B cell (primary cell): ENCODE measurements around the gene TRAPPC2B. TPM values are rescaled to one million over a fixed set of nuclear protein-coding genes. Genes with fewer than 3 reads are reported as not detected.

ENCODE experiments used
- ATAC-seq: fragments of 200-7000 bp; cut with Tn5 transposase; one replicate; pipeline ENCODE4 v1.10.0; 2021; ENCODE audit warnings: low read depth, mild to moderate bottlenecking, moderate number of reproducible peaks, moderate library complexity
- CTCF ChIA-PET: fragments of 350-600 bp; sonication (Branson Sonifier 250); formaldehyde crosslinking; loops from one replicate; lab custom pipeline; 2021; ENCODE audit warnings: antibody characterized with exemption, inconsistent platforms; lab: Charles Lee
- POLR2A ChIA-PET: fragments of 350-600 bp; sonication (Branson Sonifier 250); formaldehyde crosslinking; loops from one replicate; lab custom pipeline; 2021; ENCODE audit warnings: antibody characterized with exemption; lab: Charles Lee
- DNase-seq: peaks from one replicate; pipeline ENCODE4 v3.0.0; 2013
- H2AFZ ChIP-seq: 2 replicates; pipeline ENCODE4 v1.6.1; 2012; ENCODE audit warnings: mild to moderate bottlenecking, low read depth, low read length; ENCODE audit not compliant: insufficient read depth, poor library complexity, severe bottlenecking
- H3K27ac ChIP-seq, 2 donors: 1 replicate in 1 of 2; 2 replicates in 1 of 2; pipeline ENCODE4 v1.5.1; 2012 to 2013; ENCODE audit warnings: low read length in 2 of 2, mild to moderate bottlenecking in 2 of 2, moderate library complexity in 1 of 2
- H3K27me3 ChIP-seq, 4 experiments: fragments of 200-600 bp in 1 of 4; sonication (generic) in 1 of 4; replicated peaks in 1 of 4; 1 replicate in 2 of 4; 2 replicates in 2 of 4; pipeline versions ENCODE4 v1.6.1 to v1.7.0; 2013 to 2016; ENCODE audit warnings: low read length in 3 of 4, mild to moderate bottlenecking in 2 of 4, mixed read lengths in 1 of 4, moderate library complexity in 1 of 4; ENCODE audit not compliant: insufficient read depth in 4 of 4, control insufficient read depth in 3 of 4; ENCODE audit errors: control extremely low read depth in 1 of 4
- H3K36me3 ChIP-seq, 2 experiments: replicated peaks in 1 of 2; 1 replicate in 1 of 2; 2 replicates in 1 of 2; pipeline versions ENCODE4 v1.6.1 to v1.7.1; 2013; ENCODE audit warnings: low read length in 1 of 2; ENCODE audit not compliant: insufficient read depth in 2 of 2, control insufficient read depth in 1 of 2; ENCODE audit errors: control extremely low read depth in 1 of 2, extremely low read depth in 1 of 2
- H3K4me1 ChIP-seq, 2 donors: fragments of 200-600 bp in 1 of 2; sonication (generic) in 1 of 2; 1 replicate in 1 of 2; 2 replicates in 1 of 2; pipeline versions ENCODE4 v1.5.1 to v1.6.1; 2013 to 2017; ENCODE audit warnings: low read length in 2 of 2; ENCODE audit not compliant: control insufficient read depth in 2 of 2, insufficient read depth in 2 of 2
- H3K4me2 ChIP-seq: replicated peaks from 2 replicates; pipeline ENCODE3; 2012; ENCODE audit warnings: mild to moderate bottlenecking, low read depth, low read length; ENCODE audit not compliant: poor library complexity, severe bottlenecking
- H3K4me3 ChIP-seq, 5 experiments: fragments of 200-600 bp in 1 of 5; sonication (generic) in 1 of 5; 1 replicate in 3 of 5; 2 replicates in 2 of 5; pipeline versions ENCODE4 v1.5.1 to v1.7.0; 2011 to 2016; ENCODE audit warnings: low read length in 4 of 5, mild to moderate bottlenecking in 4 of 5, low read depth in 2 of 5, control low read depth in 1 of 5, moderate library complexity in 1 of 5; ENCODE audit not compliant: insufficient read depth in 1 of 5; ENCODE audit errors: control extremely low read depth in 1 of 5, extremely low read depth in 1 of 5
- H3K79me2 ChIP-seq: fragments of 200-600 bp; sonication (generic); one replicate; pipeline ENCODE4 v1.6.0; 2016; ENCODE audit warnings: low read length; ENCODE audit not compliant: control insufficient read depth, insufficient read depth
- H3K9ac ChIP-seq: fragments of 200-600 bp; sonication (generic); 2 replicates; pipeline ENCODE4 v1.6.1; 2017; ENCODE audit warnings: mild to moderate bottlenecking, low read length, moderate library complexity
- H3K9me3 ChIP-seq, 3 donors: one replicate each; pipeline versions ENCODE4 v1.6.1 to v1.7.1; 2013; ENCODE audit warnings: low read length in 2 of 3; ENCODE audit not compliant: control insufficient read depth in 2 of 3, insufficient read depth in 1 of 3; ENCODE audit errors: control extremely low read depth in 1 of 3
- H4K20me1 ChIP-seq: 2 replicates; pipeline ENCODE4 v1.6.0; 2012; ENCODE audit warnings: mild to moderate bottlenecking, low read length; ENCODE audit not compliant: insufficient read depth, control insufficient read depth, poor library complexity, severe bottlenecking
- H3K27ac Mint-ChIP-seq: one replicate; pipeline ENCODE4 v1.8.0; 2021; ENCODE audit warnings: mixed read lengths
- H3K27me3 Mint-ChIP-seq: one replicate; pipeline ENCODE4 v1.8.0; 2021; ENCODE audit warnings: mixed read lengths
- H3K4me1 Mint-ChIP-seq: one replicate; pipeline ENCODE4 v1.8.0; 2021; ENCODE audit warnings: mixed read lengths
- H3K4me3 Mint-ChIP-seq: one replicate; pipeline ENCODE4 v1.8.0; 2021; ENCODE audit warnings: mixed read lengths
- H3K9me3 Mint-ChIP-seq: one replicate; pipeline ENCODE4 v1.8.0; 2022; ENCODE audit warnings: mixed read lengths; ENCODE audit not compliant: insufficient read depth
- EZH2 ChIP-seq: IDR thresholded peaks from 2 replicates; pipeline ENCODE4 v1.6.1; 2012; ENCODE audit warnings: borderline replicate concordance, low read depth, mild to moderate bottlenecking, moderate library complexity, low read length; ENCODE audit not compliant: insufficient read depth, poor library complexity, severe bottlenecking
- WGBS: methylation state at CpG from one replicate; pipeline ENCODE4 v1.1.5; 2013; ENCODE audit warnings: missing lambda C conversion rate; ENCODE audit not compliant: insufficient coverage; 5-methylcytosine and 5-hydroxymethylcytosine counted together
- intact Hi-C: fragments of 100-400 bp; cut with micrococcal nuclease; formaldehyde crosslinking; loops from one replicate; pipeline ENCODE4 v1.10.0; 2022
- polyA plus RNA-seq: library from polyadenylated mRNA; depleted of rRNA; stranded (reverse); fragments of >200 nt; gene quantifications from 2 replicates; pipeline ENCODE4 v1.2.3, GENCODE V29; 2012
- total RNA-seq, 2 donors: library from RNA; stranded (reverse); fragments of 120-200 nt in 1 of 2; gene quantifications; 1 replicate in 1 of 2; 2 replicates in 1 of 2; pipeline versions ENCODE4 v1.2.3 to v1.2.4, GENCODE V29; 2013 to 2022
- TF ChIP-seq, protein P1 (sequence below): fragments of 200-600 bp; IDR thresholded peaks from one replicate; pipeline ENCODE4 v1.8.0; 2022; ENCODE audit warnings: antibody characterized with exemption, mild to moderate bottlenecking

The TRAPPC2B gene
- total and polyA plus RNA-seq, 2 donors (not counting 1 experiment from before 2014, with no cell fraction given): 9.6 to 29.2 TPM

DNA sequence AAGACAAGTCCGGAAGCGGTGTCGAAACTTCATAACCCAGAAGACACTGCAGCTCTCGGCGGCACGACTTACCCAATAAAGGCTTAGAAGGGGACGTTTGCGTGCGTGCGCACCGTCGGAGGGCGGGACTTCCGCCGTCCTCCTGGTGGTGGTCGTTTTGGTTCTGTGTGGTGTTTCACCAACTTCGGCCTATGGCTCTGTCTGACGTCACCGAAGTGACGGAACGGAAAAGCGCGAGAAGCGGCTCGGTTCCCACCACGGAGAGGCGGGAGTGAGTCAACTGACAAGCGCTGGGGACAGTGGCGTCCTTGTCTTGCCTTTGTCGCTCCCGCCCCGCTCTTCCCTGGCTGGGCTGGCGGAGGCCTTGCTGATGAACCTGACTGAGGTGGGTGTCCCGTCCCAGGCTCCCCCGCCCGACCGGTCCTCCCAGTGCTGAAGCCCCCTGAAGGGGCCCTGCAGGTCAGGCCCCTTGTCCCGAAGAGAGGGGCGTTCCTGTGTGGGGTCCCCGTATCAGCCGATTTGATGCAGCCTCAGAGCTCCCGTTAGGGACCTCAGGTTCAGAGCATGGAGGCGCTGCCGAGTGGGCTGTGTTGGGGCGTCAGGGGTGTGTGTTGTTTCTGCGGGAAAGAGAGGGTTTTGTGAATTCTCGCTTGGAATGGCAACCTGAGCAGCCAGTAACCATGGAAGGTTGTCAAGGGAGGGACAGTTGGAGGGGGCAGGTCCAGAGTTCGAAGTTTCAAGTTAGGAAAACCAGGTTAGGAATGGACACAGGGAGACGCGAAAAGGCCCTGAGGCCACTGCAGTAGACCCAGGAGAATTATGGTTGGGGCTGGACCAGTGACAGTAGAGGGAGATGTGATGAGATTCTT is 26.6 kb downstream of the TRAPPC2B start, which contains the start of gene ZNF548:
ZNF548 (plus strand) TSS at position 125 of the 869 bp plus-strand sequence; CDS start at position 371, 246 bp downstream.
- ChIA-PET CTCF (interaction anchor here (0.9 kb wide), 2 partner anchors 15 to 291 kb away, joined by 3 read pairs; no protein-coding TSS in a partner anchor), POLR2A (interaction anchor here (1.1 to 1.5 kb wide), 3 partner anchors 21 to 319 kb away, joined by 5 read pairs; partner anchors contain the start of genes ZNF154, ZNF17 and ZNF805)
- Mint-ChIP-seq H3K27ac (peak within 1 kb of the TSS; percentile 98), H3K4me1 (peaks cover 31% of the 10 kb centered on the region), H3K9me3 (no peaks in the 10 kb centered on the region), H3K27me3 (no peaks in the 10 kb centered on the region), H3K4me3 (peak within 1 kb of the TSS; percentile 99)
- Histone ChIP-seq H3K4me2 (peak within 1 kb of the TSS; percentile 87), H3K27ac (peak within 1 kb of the TSS; percentile 93), H3K4me3 (peak within 1 kb of the TSS; percentile 65 to 93 (median 89)), H3K9me3 (peaks cover 0 to 3% (median 0%) of the 10 kb centered on the region in 3 donors), H3K27me3 (no peaks in the 10 kb centered on the region), H2AFZ (peak within 1 kb of the TSS; percentile 93), H4K20me1 (peaks cover 5% of the 10 kb centered on the region), H3K79me2 (peaks cover 64% of the 10 kb centered on the region), H3K4me1 (peaks cover 17 to 19% of the 10 kb centered on the region in 2 donors), H3K36me3 (peaks cover 0 to 17% of the 10 kb centered on the region in 2 experiments), H3K9ac (peak within 1 kb of the TSS; percentile 88)
- TF ChIP-seq EZH2: no peak
- TF ChIP-seq, protein P1, sequence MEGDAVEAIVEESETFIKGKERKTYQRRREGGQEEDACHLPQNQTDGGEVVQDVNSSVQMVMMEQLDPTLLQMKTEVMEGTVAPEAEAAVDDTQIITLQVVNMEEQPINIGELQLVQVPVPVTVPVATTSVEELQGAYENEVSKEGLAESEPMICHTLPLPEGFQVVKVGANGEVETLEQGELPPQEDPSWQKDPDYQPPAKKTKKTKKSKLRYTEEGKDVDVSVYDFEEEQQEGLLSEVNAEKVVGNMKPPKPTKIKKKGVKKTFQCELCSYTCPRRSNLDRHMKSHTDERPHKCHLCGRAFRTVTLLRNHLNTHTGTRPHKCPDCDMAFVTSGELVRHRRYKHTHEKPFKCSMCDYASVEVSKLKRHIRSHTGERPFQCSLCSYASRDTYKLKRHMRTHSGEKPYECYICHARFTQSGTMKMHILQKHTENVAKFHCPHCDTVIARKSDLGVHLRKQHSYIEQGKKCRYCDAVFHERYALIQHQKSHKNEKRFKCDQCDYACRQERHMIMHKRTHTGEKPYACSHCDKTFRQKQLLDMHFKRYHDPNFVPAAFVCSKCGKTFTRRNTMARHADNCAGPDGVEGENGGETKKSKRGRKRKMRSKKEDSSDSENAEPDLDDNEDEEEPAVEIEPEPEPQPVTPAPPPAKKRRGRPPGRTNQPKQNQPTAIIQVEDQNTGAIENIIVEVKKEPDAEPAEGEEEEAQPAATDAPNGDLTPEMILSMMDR: peak; percentile 42
- intact Hi-C loops: loop anchor here (1.0 to 10.0 kb wide), 12 partner anchors 21 to 615 kb away; partner anchors contain the start of genes TRAPPC2B, ZNF17, ZNF264 and ZNF419
- peak; percentile 99 for DNase-seq
- under 1% methylated on average over 50 of the region's 50 CpGs for WGBS
- peak; percentile 99 for ATAC-seq

DNA sequence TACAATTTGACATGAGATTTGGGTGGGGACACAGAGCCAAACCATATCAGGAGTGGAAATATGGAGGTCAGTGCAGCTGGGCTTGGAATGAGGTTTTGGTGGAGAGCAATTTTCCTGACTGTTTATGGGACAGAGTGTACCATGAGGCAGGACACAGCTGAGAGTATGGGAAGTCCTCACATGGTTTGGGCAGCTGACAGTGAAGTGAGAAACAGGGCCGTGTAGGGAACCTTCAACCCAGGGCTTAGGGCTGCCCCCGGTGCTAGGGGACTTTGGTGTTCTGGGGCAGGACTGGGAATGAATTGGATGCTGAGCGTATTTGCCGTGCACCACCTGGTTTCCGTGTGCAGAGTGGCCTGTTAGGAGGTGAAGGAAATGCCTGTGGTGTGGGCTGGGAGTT is 32.4 kb downstream of the TRAPPC2B start:
- intact Hi-C loops: no loop called here
- H3K9me3 Mint-ChIP-seq: no peaks in the 10 kb centered on the region
- POLR2A ChIA-PET: no interaction called here
- CTCF ChIA-PET: no interaction called here
- no peak overlapping the region for H3K27ac Mint-ChIP-seq
- H3K4me2 ChIP-seq: no peak overlapping the region
- peaks cover 2 to 54% of the 10 kb centered on the region in 2 experiments for H3K36me3 ChIP-seq
- H3K27ac ChIP-seq: no peak overlapping the region
- TF ChIP-seq EZH2: no peak
- TF ChIP-seq, protein P1: no peak
- H3K79me2 ChIP-seq: peaks cover 34% of the 10 kb centered on the region
- no peak overlapping the region for H3K4me3 Mint-ChIP-seq
- no peak for DNase-seq
- peaks cover 4 to 5% of the 10 kb centered on the region in 2 donors for H3K4me1 ChIP-seq
- WGBS: 99% methylated on average over 5 of the region's 5 CpGs
- peaks cover 12% of the 10 kb centered on the region for H3K4me1 Mint-ChIP-seq
- H3K4me3 ChIP-seq: no peak overlapping the region
- H3K27me3 Mint-ChIP-seq: no peaks in the 10 kb centered on the region
- no peaks in the 10 kb centered on the region for H3K27me3 ChIP-seq
- peaks cover 5% of the 10 kb centered on the region for H4K20me1 ChIP-seq
- H3K9me3 ChIP-seq: peaks cover 0 to 16% (median 11%) of the 10 kb centered on the region in 3 donors
- H3K9ac ChIP-seq: no peak overlapping the region
- no peak overlapping the region for H2AFZ ChIP-seq
- no peak for ATAC-seq
